ENCODE data around the gene RHAG. TPM values are rescaled to one million over a fixed set of nuclear protein-coding genes. Genes with fewer than 3 reads are reported as not detected.

RHAG gene
- total RNA-seq, 2 experiments from 2014 or later = not detected

GRCh38 chr6:49570474-49571079, 66.1 kb downstream of the RHAG start:
- no peak overlapping the region for H3K27ac Mint-ChIP-seq
- no peak overlapping the region for H3K4me3 Mint-ChIP-seq
- CTCF ChIA-PET = no interaction called here

GRCh38 chr6:49565855-49566254, 70.8 kb downstream of the RHAG start:
- CTCF ChIA-PET = interaction anchor here (0.8 kb wide), 1 partner anchor 18 kb away, joined by 3 read pairs; no protein-coding TSS in a partner anchor
- POLR2A ChIA-PET = no interaction called here
- Mint-ChIP-seq H3K4me1 (no peaks in the 10 kb centered on the region), H3K27me3 (peaks cover 11% of the 10 kb centered on the region), H3K36me3 (ENCODE audit: low read depth) (no peaks in the 10 kb centered on the region), H3K9me3 (no peaks in the 10 kb centered on the region), H3K27ac (no peak overlapping the region), H3K4me3 (no peak overlapping the region)
- no peak for DNase-seq

More at GRCh38 chr6:49570474-49571079, 66.1 kb downstream of the RHAG start:
- no peaks in the 10 kb centered on the region for H3K9me3 Mint-ChIP-seq
- peaks cover 3% of the 10 kb centered on the region for H3K27me3 Mint-ChIP-seq
- no peak for DNase-seq
- no peaks in the 10 kb centered on the region for H3K4me1 Mint-ChIP-seq
- H3K36me3 Mint-ChIP-seq (ENCODE audit: low read depth) = no peaks in the 10 kb centered on the region
- POLR2A ChIA-PET = interaction anchor here (0.6 kb wide), 1 partner anchor 75 kb away, joined by 5 read pairs; no protein-coding TSS in a partner anchor

GRCh38 chr6:49565261-49565660, 71.4 kb downstream of the RHAG start:
- CTCF ChIA-PET = no interaction called here
- POLR2A ChIA-PET = no interaction called here
- no peaks in the 10 kb centered on the region for H3K36me3 Mint-ChIP-seq (ENCODE audit: low read depth)

GRCh38 chr6:49564552-49564951, 72.1 kb downstream of the RHAG start:
- DNase-seq = no peak
- POLR2A ChIA-PET = no interaction called here
- no peaks in the 10 kb centered on the region for H3K36me3 Mint-ChIP-seq (ENCODE audit: low read depth)
- no peaks in the 10 kb centered on the region for H3K9me3 Mint-ChIP-seq
- peaks cover 8% of the 10 kb centered on the region for H3K27me3 Mint-ChIP-seq
- CTCF ChIA-PET = no interaction called here
- H3K4me1 Mint-ChIP-seq = no peaks in the 10 kb centered on the region
- H3K4me3 Mint-ChIP-seq = no peak overlapping the region
- no peak overlapping the region for H3K27ac Mint-ChIP-seq

More at GRCh38 chr6:49565261-49565660, 71.4 kb downstream of the RHAG start:
- DNase-seq = no peak
- Mint-ChIP-seq H3K9me3 (no peaks in the 10 kb centered on the region), H3K27me3 (peaks cover 8% of the 10 kb centered on the region), H3K27ac (no peak overlapping the region), H3K4me1 (no peaks in the 10 kb centered on the region), H3K4me3 (no peak overlapping the region)

GRCh38 chr6:49563006-49563886, 73.4 kb downstream of the RHAG start:
- POLR2A ChIA-PET = no interaction called here
- Mint-ChIP-seq H3K4me1 (no peaks in the 10 kb centered on the region), H3K27ac (no peak overlapping the region), H3K36me3 (ENCODE audit: low read depth) (no peaks in the 10 kb centered on the region), H3K4me3 (no peak overlapping the region), H3K27me3 (peaks cover 8% of the 10 kb centered on the region), H3K9me3 (no peaks in the 10 kb centered on the region)
- no peak for DNase-seq
- CTCF ChIA-PET = no interaction called here

- H3K9me3 Mint-ChIP-seq = no peaks in the 10 kb centered on the region
- no peak overlapping the region for H3K27ac Mint-ChIP-seq
- no peaks in the 10 kb centered on the region for H3K36me3 Mint-ChIP-seq (ENCODE audit: low read depth)
- ChIA-PET CTCF (no interaction called here), POLR2A (no interaction called here)
- peaks cover 5% of the 10 kb centered on the region for H3K4me1 Mint-ChIP-seq
- H3K27me3 Mint-ChIP-seq = peaks cover 3% of the 10 kb centered on the region
- no peak overlapping the region for H3K4me3 Mint-ChIP-seq
- DNase-seq = no peak
These were observed 78.4 kb downstream of the RHAG start for GRCh38 chr6:49558238-49558637.

GRCh38 chr6:49557177-49557576, 79.5 kb downstream of the RHAG start:
- Mint-ChIP-seq H3K27me3 (peaks cover 3% of the 10 kb centered on the region), H3K9me3 (no peaks in the 10 kb centered on the region), H3K27ac (no peak overlapping the region), H3K36me3 (ENCODE audit: low read depth) (no peaks in the 10 kb centered on the region), H3K4me1 (peaks cover 9% of the 10 kb centered on the region), H3K4me3 (no peak overlapping the region)
- ChIA-PET POLR2A (no interaction called here), CTCF (interaction anchor here (0.6 kb wide), 1 partner anchor 175 kb away, joined by 3 read pairs; no protein-coding TSS in a partner anchor)
- DNase-seq = no peak

- Mint-ChIP-seq H3K36me3 (ENCODE audit: low read depth) (no peaks in the 10 kb centered on the region), H3K4me1 (peaks cover 14% of the 10 kb centered on the region), H3K27ac (no peak overlapping the region), H3K4me3 (no peak overlapping the region), H3K27me3 (peaks cover 5% of the 10 kb centered on the region), H3K9me3 (no peaks in the 10 kb centered on the region)
- POLR2A ChIA-PET = no interaction called here
- no peak for DNase-seq
- CTCF ChIA-PET = no interaction called here
These were observed 80.2 kb downstream of the RHAG start for GRCh38 chr6:49556429-49556837.

GRCh38 chr6:49555951-49556350, 80.7 kb downstream of the RHAG start:
- POLR2A ChIA-PET = no interaction called here
- DNase-seq = no peak
- H3K27ac Mint-ChIP-seq = no peak overlapping the region
- no peaks in the 10 kb centered on the region for H3K9me3 Mint-ChIP-seq
- H3K27me3 Mint-ChIP-seq = peaks cover 6% of the 10 kb centered on the region
- H3K4me1 Mint-ChIP-seq = peaks cover 19% of the 10 kb centered on the region
- no peaks in the 10 kb centered on the region for H3K36me3 Mint-ChIP-seq (ENCODE audit: low read depth)
- H3K4me3 Mint-ChIP-seq = no peak overlapping the region
- CTCF ChIA-PET = no interaction called here

Other genes with a start within 250 kb of the RHAG start
- gene MMUT, start 173.6 kb downstream of the RHAG start, total RNA-seq = 10 to 100 TPM; 17.6 to 18.5 TPM
- 10 to 100 TPM; 13.3 to 13.9 TPM for gene CENPQ, start 173.5 kb downstream of the RHAG start, total RNA-seq
- gene GLYATL3, start 136.9 kb downstream of the RHAG start, total RNA-seq = not detected
- under 1 TPM; 0.47 to 0.83 TPM for gene C6orf141, start 86.2 kb downstream of the RHAG start, total RNA-seq
- not detected for gene CRISP2, start 76.7 kb upstream of the RHAG start, total RNA-seq
- not detected for gene CRISP3, start 107.5 kb upstream of the RHAG start, total RNA-seq
- gene PGK2, start 150.4 kb upstream of the RHAG start, total RNA-seq = not detected
- gene CRISP1, start 229.7 kb upstream of the RHAG start, total RNA-seq = not detected